Mesothelial cell of epicardium (in vitro differentiated cells): ENCODE measurements around the gene SIT1. TPM values are rescaled to one million over a fixed set of nuclear protein-coding genes. Genes with fewer than 3 reads are reported as not detected.
A peak's percentile ranks its signal among the peaks of the same experiment; 100 is the strongest.

Experiments used
- DNase-seq, 2 experiments: peaks; one replicate each; pipeline ENCODE4 v3.0.0; 2021; ENCODE audit warnings: low spot score in 2 of 2; ENCODE audit not compliant: unreplicated experiment in 2 of 2
- H3K27ac Mint-ChIP-seq: 2 replicates; pipeline ENCODE4 v1.8.0; 2021; ENCODE audit warnings: mixed read lengths
- H3K27me3 Mint-ChIP-seq: 2 replicates; pipeline ENCODE4 v1.8.0; 2021; ENCODE audit warnings: low read depth, mixed read lengths
- H3K36me3 Mint-ChIP-seq: 2 replicates; pipeline ENCODE4 v1.8.0; 2021; ENCODE audit warnings: mixed read lengths
- H3K4me1 Mint-ChIP-seq: 2 replicates; pipeline ENCODE4 v1.8.0; 2021; ENCODE audit warnings: mixed read lengths
- H3K4me3 Mint-ChIP-seq: 2 replicates; pipeline ENCODE4 v1.8.0; 2021; ENCODE audit warnings: mild to moderate bottlenecking, moderate library complexity, mixed read lengths
- H3K9me3 Mint-ChIP-seq: 2 replicates; pipeline ENCODE4 v1.8.0; 2021; ENCODE audit warnings: mixed read lengths
- CTCF ChIP-seq: fragments of 200-600 bp; sonication (generic); IDR thresholded peaks from one replicate; pipeline ENCODE4 v1.5.0; 2021; ENCODE audit warnings: antibody characterized with exemption; ENCODE audit not compliant: unreplicated experiment
- total RNA-seq: library from RNA; stranded (reverse); gene quantifications from 3 replicates; pipeline ENCODE4 v1.2.1, GENCODE V29; 2021

SIT1 gene
- total RNA-seq, 1 donor from 2014 or later, result not detected

DNA sequence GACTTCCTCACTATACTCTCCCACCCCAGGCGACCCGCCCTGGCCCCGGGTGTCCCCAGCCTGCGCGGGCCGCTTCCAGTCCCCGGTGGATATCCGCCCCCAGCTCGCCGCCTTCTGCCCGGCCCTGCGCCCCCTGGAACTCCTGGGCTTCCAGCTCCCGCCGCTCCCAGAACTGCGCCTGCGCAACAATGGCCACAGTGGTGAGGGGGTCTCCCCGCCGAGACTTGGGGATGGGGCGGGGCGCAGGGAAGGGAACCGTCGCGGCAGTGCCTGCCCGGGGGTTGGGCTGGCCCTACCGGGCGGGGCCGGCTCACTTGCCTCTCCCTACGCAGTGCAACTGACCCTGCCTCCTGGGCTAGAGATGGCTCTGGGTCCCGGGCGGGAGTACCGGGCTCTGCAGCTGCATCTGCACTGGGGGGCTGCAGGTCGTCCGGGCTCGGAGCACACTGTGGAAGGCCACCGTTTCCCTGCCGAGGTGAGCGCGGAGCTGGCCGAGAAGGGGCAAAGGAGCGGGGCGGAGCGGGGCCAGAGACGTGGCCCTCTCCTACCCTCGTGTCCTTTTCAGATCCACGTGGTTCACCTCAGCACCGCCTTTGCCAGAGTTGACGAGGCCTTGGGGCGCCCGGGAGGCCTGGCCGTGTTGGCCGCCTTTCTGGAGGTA, 25.1 kb upstream of the SIT1 start:
- peak; percentile 84 to 87 for DNase-seq
- Mint-ChIP-seq H3K27ac (peak overlapping the region; percentile 69), H3K9me3 (no peaks in the 10 kb centered on the region), H3K4me1 (peaks cover 7% of the 10 kb centered on the region), H3K27me3 (no peaks in the 10 kb centered on the region), H3K36me3 (no peaks in the 10 kb centered on the region), H3K4me3 (peak overlapping the region; percentile 70)
- no peak for TF ChIP-seq CTCF

- no peaks in the 10 kb centered on the region for H3K36me3 Mint-ChIP-seq
- H3K4me3 Mint-ChIP-seq, result peak overlapping the region; percentile 70
- no peak for TF ChIP-seq CTCF
- H3K9me3 Mint-ChIP-seq, result no peaks in the 10 kb centered on the region
- no peak for DNase-seq
- H3K4me1 Mint-ChIP-seq, result peaks cover 7% of the 10 kb centered on the region
- no peaks in the 10 kb centered on the region for H3K27me3 Mint-ChIP-seq
- peak overlapping the region; percentile 34 for H3K27ac Mint-ChIP-seq
Measured at GRCh38 chr9:35675204-35675603, 24.5 kb upstream of the SIT1 start.

DNA sequence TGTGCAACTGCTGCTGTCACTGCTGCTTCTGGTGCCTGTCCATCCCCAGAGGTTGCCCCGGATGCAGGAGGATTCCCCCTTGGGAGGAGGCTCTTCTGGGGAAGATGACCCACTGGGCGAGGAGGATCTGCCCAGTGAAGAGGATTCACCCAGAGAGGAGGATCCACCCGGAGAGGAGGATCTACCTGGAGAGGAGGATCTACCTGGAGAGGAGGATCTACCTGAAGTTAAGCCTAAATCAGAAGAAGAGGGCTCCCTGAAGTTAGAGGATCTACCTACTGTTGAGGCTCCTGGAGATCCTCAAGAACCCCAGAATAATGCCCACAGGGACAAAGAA, 23.3 kb upstream of the SIT1 start:
- H3K27me3 Mint-ChIP-seq, result no peaks in the 10 kb centered on the region
- H3K4me1 Mint-ChIP-seq, result peaks cover 13% of the 10 kb centered on the region
- no peaks in the 10 kb centered on the region for H3K9me3 Mint-ChIP-seq
- peak overlapping the region; percentile 70 for H3K4me3 Mint-ChIP-seq
- H3K36me3 Mint-ChIP-seq, result no peaks in the 10 kb centered on the region
- no peak for TF ChIP-seq CTCF
- H3K27ac Mint-ChIP-seq, result no peak overlapping the region
- DNase-seq, result no peak

DNA sequence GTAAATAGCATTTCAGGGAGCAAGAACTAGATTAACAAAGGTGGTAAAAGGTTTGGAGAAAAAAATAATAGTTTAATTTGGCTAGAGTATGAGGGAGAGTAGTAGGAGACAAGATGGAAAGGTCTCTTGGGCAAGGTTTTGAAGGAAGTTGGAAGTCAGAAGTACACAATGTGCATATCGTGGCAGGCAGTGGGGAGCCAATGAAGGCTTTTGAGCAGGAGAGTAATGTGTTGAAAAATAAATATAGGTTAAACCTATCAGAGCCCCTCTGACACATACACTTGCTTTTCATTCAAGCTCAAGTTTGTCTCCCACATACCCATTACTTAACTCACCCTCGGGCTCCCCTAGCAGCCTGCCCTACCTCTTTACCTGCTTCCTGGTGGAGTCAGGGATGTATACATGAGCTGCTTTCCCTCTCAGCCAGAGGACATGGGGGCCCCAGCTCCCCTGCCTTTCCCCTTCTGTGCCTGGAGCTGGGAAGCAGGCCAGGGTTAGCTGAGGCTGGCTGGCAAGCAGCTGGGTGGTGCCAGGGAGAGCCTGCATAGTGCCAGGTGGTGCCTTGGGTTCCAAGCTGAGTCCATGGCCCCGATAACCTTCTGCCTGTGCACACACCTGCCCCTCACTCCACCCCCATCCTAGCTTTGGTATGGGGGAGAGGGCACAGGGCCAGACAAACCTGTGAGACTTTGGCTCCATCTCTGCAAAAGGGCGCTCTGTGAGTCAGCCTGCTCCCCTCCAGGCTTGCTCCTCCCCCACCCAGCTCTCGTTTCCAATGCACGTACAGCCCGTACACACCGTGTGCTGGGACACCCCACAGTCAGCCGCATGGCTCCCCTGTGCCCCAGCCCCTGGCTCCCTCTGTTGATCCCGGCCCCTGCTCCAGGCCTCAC, 22.6 kb upstream of the SIT1 start, which contains the start of gene CA9:
Gene CA9 (plus strand): TSS at position 797 of the 893 bp plus-strand sequence. CDS start 32 bp downstream, at position 829.
- TF ChIP-seq CTCF, result no peak
- DNase-seq, result no peak
- H3K36me3 Mint-ChIP-seq, result no peaks in the 10 kb centered on the region
- no peaks in the 10 kb centered on the region for H3K27me3 Mint-ChIP-seq
- H3K9me3 Mint-ChIP-seq, result no peaks in the 10 kb centered on the region
- peak within 1 kb of the TSS; percentile 70 for H3K4me3 Mint-ChIP-seq
- H3K4me1 Mint-ChIP-seq, result peaks cover 16% of the 10 kb centered on the region
- H3K27ac Mint-ChIP-seq, result peak within 1 kb of the TSS; percentile 23

DNA sequence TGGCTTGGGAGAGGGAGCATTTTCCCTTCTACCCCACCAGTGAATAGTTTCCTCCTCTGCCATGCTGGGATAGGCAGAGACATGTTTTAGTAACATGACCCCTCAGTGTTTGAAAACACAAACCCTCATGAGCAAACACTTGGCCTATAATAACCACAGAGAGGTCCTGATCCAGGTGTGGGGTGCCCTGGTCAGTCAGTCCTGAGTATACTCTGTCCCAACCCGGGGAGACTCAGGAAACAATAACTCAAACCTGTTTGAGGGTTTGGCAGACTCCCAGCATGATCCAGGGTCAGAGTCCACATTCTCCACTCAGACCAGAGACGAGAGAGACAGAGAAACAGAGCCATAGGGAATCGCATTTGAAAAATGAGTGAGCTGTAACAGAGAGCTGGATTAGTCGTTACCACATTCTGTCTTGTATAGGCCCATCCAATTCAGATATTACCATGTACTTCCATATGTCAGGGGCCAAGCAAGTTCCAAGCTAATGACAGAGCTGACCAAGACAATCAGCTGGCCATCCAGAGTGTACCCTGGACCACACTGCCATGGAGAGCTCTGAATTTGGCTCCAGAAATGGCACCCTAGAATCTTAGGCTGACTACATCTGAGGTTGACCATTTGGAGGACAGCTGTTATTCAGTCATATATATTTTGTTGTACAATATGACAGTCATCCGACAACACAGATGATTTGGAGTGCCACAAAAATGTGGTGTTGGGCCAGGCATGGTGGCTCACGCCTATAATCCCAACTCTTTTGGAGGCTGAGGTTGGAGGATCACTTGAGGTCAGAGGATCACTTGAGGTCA, 18.8 kb upstream of the SIT1 start:
- Mint-ChIP-seq H3K27me3 (no peaks in the 10 kb centered on the region), H3K27ac (peak overlapping the region; percentile 74), H3K36me3 (no peaks in the 10 kb centered on the region), H3K4me1 (peaks cover 28% of the 10 kb centered on the region), H3K4me3 (no peak overlapping the region), H3K9me3 (no peaks in the 10 kb centered on the region)
- no peak for DNase-seq
- TF ChIP-seq CTCF, result no peak
